ENCODE measurements around the gene KCNIP1.

KCNIP1 gene

DNA sequence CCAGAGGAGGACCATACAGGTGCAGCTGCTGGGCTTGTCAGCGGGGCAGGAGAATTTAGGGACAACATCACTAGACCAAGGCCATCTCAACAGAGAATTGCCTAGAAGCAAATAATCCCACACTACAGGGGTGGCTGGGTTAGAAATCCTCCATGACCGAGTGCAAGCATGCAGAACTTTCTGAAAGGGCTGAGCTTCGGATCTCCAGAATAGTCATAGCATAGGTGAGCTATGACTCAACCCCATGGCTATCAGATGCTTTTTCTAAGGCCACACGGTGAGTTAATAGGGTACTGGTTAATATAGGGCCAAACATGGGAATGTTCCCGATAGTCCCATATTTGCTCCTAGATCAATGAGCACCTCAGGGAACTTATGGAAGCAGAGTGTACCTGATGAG is 4.2 kb downstream of the KCNIP1 start:
- Mint-ChIP-seq H3K36me3 (ENCODE audit: low read depth) (no peaks in the 10 kb centered on the region), H3K9me3 (no peaks in the 10 kb centered on the region), H3K4me1 (ENCODE audit: low read depth) (peaks cover 16% of the 10 kb centered on the region), H3K27ac (no peak overlapping the region), H3K27me3 (peaks cover 41% of the 10 kb centered on the region), H3K4me3 (no peak overlapping the region)
- intact Hi-C loops (cut with micrococcal nuclease) = no loop called here

DNA sequence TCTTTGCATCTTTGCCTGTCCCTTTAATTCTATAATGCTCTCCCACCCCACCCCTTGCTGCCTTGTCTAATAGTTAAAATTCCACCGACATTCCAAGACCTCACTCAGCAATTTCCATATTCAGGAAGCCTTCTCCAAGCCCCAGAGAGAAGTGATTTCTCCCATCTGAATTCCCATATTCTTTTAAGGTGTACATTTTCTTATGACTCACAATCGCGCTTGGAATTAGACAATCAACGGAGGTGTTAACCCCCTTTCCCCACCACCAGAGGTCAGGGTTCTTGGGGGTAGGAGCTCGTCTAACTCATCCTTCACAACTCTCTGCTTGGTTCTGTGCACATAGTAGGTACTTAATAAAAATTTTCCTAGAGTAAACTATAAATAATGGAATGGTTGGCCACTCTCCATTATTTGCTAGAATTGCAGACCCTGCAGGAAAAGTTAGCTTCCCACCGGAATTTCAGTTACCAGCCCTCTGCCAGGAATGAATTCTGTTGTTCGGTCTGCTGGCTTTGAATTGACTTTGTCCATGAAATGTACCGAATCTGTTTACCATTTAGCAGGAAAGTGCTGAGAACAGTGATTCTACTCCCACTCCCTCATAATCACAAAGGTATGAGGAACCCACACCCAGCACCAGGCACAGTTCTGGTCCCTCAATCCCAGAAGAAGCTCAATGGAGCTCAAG is 5.0 kb downstream of the KCNIP1 start:
- Mint-ChIP-seq H3K36me3 (ENCODE audit: low read depth) (no peaks in the 10 kb centered on the region), H3K4me3 (no peak overlapping the region), H3K27me3 (peaks cover 35% of the 10 kb centered on the region), H3K27ac (no peak overlapping the region), H3K9me3 (no peaks in the 10 kb centered on the region), H3K4me1 (ENCODE audit: low read depth) (peaks cover 16% of the 10 kb centered on the region)
- intact Hi-C loops (cut with micrococcal nuclease) = no loop called here

DNA sequence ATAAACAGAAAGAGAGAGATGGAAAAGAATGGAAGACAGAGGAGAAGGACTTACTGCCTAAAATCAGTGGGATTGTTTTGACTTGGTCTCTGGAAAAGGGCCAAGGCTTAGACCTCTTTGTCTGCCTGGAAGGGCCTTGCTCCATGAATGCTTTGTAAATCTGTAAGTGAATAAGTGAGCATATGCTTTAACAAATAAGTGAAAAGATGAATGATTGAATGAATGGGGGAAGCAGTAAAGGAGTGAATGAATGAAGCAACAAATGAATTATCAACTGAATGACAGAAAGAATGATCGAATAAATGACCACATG is 5.5 kb downstream of the KCNIP1 start:
- Mint-ChIP-seq H3K4me3 (no peak overlapping the region), H3K36me3 (ENCODE audit: low read depth) (no peaks in the 10 kb centered on the region), H3K9me3 (no peaks in the 10 kb centered on the region), H3K27me3 (peaks cover 33% of the 10 kb centered on the region), H3K4me1 (ENCODE audit: low read depth) (peaks cover 16% of the 10 kb centered on the region), H3K27ac (no peak overlapping the region)
- intact Hi-C loops (cut with micrococcal nuclease) = no loop called here

DNA sequence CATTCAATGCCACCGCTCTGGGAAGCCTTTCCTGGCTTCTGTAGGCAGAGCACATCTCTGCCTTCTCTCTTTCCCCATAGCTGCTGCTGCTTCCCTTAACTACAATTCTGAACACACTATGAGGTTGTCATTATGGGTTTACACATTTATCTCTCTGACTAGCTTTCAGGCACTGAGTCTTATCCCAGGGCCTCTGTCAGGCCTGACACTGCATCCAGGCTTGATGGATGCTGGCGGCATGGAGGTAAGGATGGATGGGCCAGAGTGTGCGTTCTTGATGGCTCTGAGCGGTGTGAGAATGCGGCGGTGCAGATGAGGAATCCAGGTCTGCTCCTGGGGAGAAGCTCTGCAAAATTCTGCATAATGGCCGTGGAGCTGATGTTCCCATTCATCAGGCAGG is 6.3 kb downstream of the KCNIP1 start:
- peaks cover 16% of the 10 kb centered on the region for H3K4me1 Mint-ChIP-seq (ENCODE audit: low read depth)
- intact Hi-C loops (cut with micrococcal nuclease) = no loop called here
- H3K9me3 Mint-ChIP-seq = no peaks in the 10 kb centered on the region
- no peak overlapping the region for H3K27ac Mint-ChIP-seq
- peaks cover 24% of the 10 kb centered on the region for H3K27me3 Mint-ChIP-seq
- no peaks in the 10 kb centered on the region for H3K36me3 Mint-ChIP-seq (ENCODE audit: low read depth)
- H3K4me3 Mint-ChIP-seq = no peak overlapping the region

DNA sequence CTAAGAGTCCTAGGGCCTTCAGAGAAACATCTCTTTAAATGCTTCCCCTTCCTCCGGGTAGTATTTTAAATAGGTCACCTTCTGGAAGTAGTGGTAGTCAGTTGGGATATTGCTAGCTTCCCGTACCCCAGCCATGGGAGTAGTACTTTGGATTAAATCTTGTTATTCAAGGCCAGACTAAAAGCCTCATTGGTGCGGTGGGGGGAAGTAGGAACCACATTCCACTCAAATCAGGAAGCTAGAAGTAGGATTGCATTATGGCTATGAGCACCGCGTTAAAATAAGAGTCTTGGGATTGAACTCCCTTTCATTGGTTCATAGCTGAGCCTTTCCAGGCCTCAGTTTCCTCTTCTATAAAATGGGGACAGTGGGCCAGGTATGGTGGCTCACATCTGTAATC is 6.7 kb downstream of the KCNIP1 start:
- peaks cover 20% of the 10 kb centered on the region for H3K27me3 Mint-ChIP-seq
- no peak overlapping the region for H3K4me3 Mint-ChIP-seq
- intact Hi-C loops (cut with micrococcal nuclease) = no loop called here
- no peak overlapping the region for H3K27ac Mint-ChIP-seq
- peaks cover 16% of the 10 kb centered on the region for H3K4me1 Mint-ChIP-seq (ENCODE audit: low read depth)
- H3K9me3 Mint-ChIP-seq = no peaks in the 10 kb centered on the region
- H3K36me3 Mint-ChIP-seq (ENCODE audit: low read depth) = no peaks in the 10 kb centered on the region

DNA sequence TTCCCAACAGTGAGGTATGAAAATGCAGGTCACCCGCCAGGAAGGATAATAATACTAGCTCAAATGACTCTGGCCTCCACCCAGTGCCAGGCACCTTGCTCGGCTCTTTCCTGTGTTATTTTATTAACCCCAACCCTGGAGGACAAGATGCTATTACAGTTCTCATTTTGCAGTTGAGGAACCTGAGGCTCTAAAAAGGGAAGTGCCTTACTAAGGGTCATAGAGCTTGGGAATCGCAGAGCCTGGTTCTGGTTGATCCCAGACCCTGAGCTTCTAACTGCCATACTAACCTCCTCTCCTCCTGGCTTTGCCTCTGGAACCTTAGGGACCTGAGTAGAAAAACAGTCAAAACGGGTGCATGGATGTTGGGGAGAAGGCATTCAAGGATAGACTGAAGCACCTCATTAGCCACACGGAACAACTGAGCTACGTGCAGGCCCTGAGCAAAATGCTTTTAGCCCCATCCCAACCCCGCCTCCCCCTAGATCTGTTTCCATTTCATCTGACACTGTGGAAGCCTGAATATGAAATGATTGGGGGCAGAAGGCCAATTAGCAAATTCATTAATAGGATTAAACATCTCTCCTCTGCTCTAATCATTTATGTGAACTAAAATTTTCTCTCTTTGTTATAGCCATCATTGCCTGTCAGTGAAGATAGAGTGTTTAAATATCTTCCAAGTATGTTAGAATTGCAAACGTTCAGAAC is 7.9 kb downstream of the KCNIP1 start:
- Mint-ChIP-seq H3K27me3 (peaks cover 14% of the 10 kb centered on the region), H3K36me3 (ENCODE audit: low read depth) (no peaks in the 10 kb centered on the region)

DNA sequence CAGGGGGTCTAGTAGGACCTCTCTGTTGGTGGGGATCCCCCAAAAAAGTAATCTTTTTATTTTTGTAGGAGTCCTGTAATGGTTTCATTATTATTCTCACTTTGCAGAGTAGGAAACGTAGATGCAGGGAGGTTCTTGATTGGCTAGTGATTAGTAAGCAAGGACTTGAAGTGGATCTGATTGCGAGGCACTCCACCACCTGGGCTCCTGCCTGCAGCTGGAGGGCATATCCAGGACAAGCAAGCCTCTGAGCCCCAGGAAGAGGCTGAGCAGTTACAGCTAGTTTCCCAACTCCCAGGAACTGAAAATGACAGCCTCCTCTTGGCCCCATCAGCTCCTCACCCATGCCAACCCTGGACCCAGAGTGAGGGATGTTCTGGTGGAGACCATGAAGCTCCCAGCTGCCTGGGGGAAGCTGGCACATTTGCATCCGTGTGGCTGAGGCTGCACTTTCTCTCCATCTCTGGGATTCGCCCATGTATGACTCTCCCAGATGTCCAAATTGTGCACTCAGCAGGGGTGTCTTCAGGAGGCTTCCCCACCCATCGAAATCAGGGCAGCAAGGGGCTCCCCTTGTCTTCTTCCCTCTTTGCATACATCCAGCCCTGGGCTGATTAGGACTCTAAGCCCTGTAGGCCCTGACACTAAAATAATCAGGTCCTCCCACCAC is 10.2 kb downstream of the KCNIP1 start:
- Mint-ChIP-seq H3K36me3 (ENCODE audit: low read depth) (no peaks in the 10 kb centered on the region), H3K9me3 (no peaks in the 10 kb centered on the region), H3K4me3 (no peak overlapping the region), H3K4me1 (ENCODE audit: low read depth) (peaks cover 16% of the 10 kb centered on the region), H3K27ac (no peak overlapping the region), H3K27me3 (peaks cover 6% of the 10 kb centered on the region)
- intact Hi-C loops (cut with micrococcal nuclease) = no loop called here

More for the DNA sequence above, 7.9 kb downstream of the KCNIP1 start:
- intact Hi-C loops (cut with micrococcal nuclease) = no loop called here
- Mint-ChIP-seq H3K9me3 (no peaks in the 10 kb centered on the region), H3K4me1 (ENCODE audit: low read depth) (peaks cover 16% of the 10 kb centered on the region), H3K4me3 (no peak overlapping the region), H3K27ac (no peak overlapping the region)

DNA sequence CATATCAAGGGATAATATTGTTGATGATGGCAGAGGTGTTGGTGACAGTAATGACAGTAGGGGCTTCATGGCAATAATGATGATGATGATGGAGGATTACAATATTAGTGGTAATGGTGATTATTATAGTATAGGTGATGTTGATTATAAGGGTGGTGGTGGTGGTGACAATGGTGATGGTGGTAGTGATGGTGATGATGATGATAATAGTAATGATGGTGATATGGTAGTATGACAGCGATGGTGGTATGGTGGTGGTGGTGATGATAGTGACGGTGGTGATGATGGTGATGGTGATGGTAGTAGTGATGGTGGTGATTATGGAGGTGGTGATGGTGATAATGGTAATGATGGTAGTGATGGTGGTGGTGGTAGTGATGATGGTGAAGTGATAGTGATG is 13.6 kb downstream of the KCNIP1 start:
- peaks cover 5% of the 10 kb centered on the region for H3K4me1 Mint-ChIP-seq (ENCODE audit: low read depth)
- no peak overlapping the region for H3K27ac Mint-ChIP-seq
- H3K27me3 Mint-ChIP-seq = peaks cover 2% of the 10 kb centered on the region
- H3K4me3 Mint-ChIP-seq = no peak overlapping the region
- intact Hi-C loops (cut with micrococcal nuclease) = no loop called here
- no peaks in the 10 kb centered on the region for H3K36me3 Mint-ChIP-seq (ENCODE audit: low read depth)
- no peaks in the 10 kb centered on the region for H3K9me3 Mint-ChIP-seq

DNA sequence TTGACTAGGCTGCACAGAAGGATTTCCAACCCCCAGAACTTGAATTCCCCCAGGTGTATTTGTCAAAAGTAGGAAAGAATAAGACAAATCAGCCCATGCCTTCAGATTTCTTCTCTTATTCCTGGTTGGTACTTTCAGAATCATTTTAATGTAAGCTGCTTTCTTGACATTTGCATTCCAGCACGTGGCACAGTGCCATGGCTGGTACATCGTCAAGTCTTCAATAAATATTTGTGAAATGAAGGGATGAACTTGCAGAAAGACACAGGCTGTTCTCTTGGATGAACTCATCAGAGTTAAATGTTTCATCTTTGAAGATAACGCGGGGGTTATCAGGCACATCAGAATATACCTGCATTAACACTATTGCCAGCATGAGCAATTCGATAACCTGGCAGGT is 14.5 kb downstream of the KCNIP1 start:
- Mint-ChIP-seq H3K36me3 (ENCODE audit: low read depth) (no peaks in the 10 kb centered on the region), H3K27me3 (peaks cover 6% of the 10 kb centered on the region), H3K27ac (no peak overlapping the region), H3K4me3 (no peak overlapping the region), H3K4me1 (ENCODE audit: low read depth) (peaks cover 11% of the 10 kb centered on the region), H3K9me3 (no peaks in the 10 kb centered on the region)
- intact Hi-C loops (cut with micrococcal nuclease) = no loop called here

DNA sequence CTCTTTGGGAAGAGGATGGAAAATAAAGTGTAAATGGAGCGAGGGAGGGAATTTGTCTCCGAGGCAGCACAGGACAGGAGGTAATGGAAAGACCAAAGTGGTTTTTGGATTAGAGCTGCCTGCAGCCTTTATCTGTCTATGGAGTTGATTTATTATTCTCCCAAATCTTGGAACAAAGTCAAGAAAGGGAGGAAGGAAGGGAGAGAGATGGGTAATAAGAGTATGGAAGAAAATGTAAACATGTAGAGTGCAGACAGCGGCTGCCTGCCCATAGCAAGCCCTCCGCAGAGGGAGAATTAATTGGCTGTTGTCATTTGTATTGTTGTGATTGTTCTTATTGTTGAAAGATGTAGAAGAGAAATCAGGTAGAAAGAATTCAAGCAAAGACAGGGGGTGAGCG is 15.7 kb downstream of the KCNIP1 start:
- H3K27me3 Mint-ChIP-seq = peaks cover 13% of the 10 kb centered on the region
- no peak overlapping the region for H3K27ac Mint-ChIP-seq
- intact Hi-C loops (cut with micrococcal nuclease) = no loop called here
- H3K4me3 Mint-ChIP-seq = no peak overlapping the region
- no peaks in the 10 kb centered on the region for H3K9me3 Mint-ChIP-seq
- H3K36me3 Mint-ChIP-seq (ENCODE audit: low read depth) = no peaks in the 10 kb centered on the region
- H3K4me1 Mint-ChIP-seq (ENCODE audit: low read depth) = peaks cover 11% of the 10 kb centered on the region

DNA sequence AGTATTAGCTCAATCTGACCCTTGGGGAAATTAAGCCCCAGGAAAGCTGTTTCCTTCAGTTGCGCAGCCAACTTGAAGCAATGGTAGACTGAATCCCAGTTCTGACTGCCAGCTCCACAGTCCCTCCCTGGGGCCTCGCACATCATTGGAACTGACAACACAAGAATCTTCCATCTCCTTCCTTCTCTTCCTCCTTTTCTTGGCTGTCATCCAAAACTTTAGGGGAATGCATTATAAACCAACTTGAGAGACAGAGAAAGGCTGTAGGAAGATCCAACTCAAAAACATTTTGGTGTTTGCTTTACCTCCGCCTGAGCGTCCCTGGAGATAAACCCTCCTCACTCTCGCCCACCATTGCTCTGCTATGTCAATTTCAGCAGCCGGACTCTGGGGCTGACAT is 16.6 kb downstream of the KCNIP1 start:
- no peaks in the 10 kb centered on the region for H3K36me3 Mint-ChIP-seq (ENCODE audit: low read depth)
- H3K27me3 Mint-ChIP-seq = peaks cover 18% of the 10 kb centered on the region

DNA sequence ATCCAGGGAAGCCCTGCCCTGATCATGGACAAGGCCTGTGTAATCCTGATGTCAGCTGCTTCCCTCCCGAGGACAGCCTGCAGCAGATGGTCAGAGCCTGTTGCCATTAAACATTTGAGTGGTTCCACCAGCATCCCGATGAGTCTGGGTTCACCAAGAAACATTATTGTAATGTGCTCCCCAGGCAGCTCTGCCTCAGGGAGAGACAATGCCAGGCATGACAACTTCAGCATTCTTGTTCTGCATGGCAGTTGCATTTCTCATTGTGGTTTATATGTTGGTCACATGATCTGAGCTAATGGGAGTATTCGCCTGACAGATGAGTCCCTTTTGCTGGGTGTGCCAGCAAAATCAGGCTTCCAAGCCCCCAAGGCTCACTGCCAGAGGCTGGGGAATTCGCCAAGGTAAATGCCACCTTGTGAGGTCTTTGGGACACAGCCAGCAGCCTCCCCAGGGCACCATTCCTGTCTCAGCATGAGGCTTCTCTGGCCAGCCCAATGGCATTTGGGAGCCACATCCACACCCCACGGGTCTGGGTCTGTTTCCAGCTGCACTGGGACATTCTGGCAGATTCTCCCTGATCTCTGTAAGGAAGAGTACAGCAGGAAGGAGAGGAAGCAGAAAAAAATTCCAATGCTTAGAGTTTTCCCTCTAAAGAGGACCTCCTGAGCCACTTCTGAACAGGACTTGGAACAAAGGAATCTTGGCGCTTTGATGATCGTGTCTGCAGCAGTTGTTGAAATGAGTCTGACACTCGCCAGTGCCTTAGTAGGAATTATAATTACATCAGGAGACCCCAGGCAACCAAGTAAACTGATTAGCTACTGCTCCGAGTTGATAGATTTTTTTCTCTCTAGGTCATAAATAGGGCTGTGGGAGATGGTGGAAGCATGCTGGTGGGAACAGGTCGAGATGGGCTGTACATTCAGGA is 18.7 kb downstream of the KCNIP1 start:
- no peaks in the 10 kb centered on the region for H3K36me3 Mint-ChIP-seq (ENCODE audit: low read depth)
- H3K4me1 Mint-ChIP-seq (ENCODE audit: low read depth) = peaks cover 11% of the 10 kb centered on the region
- intact Hi-C loops (cut with micrococcal nuclease) = no loop called here
- H3K27me3 Mint-ChIP-seq = peaks cover 20% of the 10 kb centered on the region
- no peak overlapping the region for H3K4me3 Mint-ChIP-seq
- H3K9me3 Mint-ChIP-seq = no peaks in the 10 kb centered on the region
- H3K27ac Mint-ChIP-seq = no peak overlapping the region

More for the DNA sequence above, 16.6 kb downstream of the KCNIP1 start:
- no peak overlapping the region for H3K27ac Mint-ChIP-seq
- no peaks in the 10 kb centered on the region for H3K9me3 Mint-ChIP-seq
- H3K4me3 Mint-ChIP-seq = no peak overlapping the region
- peaks cover 11% of the 10 kb centered on the region for H3K4me1 Mint-ChIP-seq (ENCODE audit: low read depth)
- intact Hi-C loops (cut with micrococcal nuclease) = no loop called here

DNA sequence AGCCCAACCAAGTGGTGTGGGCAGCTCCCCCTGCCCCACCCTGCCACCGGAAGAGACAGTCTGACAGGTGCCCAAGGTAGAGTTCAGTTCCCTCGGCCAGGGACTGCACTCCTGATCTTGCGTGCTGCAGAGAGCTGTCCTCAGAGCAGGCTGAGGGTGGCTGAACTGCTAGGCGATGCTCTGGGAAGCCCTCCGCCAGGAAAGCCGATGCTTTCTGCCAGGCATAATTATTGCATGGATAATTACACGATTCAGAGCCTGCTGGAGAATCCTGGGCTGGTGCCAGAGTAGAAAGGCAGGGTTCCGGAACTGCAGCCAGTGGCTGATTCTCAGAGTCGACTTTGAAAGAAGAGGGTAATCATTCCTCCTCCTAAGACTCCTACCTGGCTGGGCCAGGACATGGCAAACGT is 19.3 kb downstream of the KCNIP1 start:
- Mint-ChIP-seq H3K4me3 (no peak overlapping the region), H3K4me1 (ENCODE audit: low read depth) (peaks cover 11% of the 10 kb centered on the region), H3K27me3 (peaks cover 20% of the 10 kb centered on the region), H3K9me3 (no peaks in the 10 kb centered on the region), H3K36me3 (ENCODE audit: low read depth) (no peaks in the 10 kb centered on the region), H3K27ac (no peak overlapping the region)
- intact Hi-C loops (cut with micrococcal nuclease) = no loop called here

DNA sequence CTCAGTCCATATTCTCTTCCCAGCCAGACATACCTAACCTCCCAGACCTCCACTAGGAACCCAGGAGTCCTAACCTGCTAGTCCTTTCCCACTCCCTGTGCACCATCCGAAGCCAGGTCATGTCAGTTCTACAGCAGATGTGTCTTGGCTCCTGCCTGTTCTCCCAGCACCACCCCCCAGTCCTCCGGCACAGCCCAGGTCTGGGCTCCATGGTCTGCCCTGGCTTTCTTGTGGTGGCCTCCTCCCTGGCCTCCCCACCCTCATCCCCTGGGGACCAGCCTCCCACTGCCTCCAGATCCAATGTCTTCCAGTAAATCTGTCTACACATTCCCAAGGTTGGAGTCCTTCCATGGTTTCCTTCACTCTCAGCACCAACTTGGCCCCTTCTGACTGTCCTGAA is 20.0 kb downstream of the KCNIP1 start:
- Mint-ChIP-seq H3K9me3 (no peaks in the 10 kb centered on the region), H3K36me3 (ENCODE audit: low read depth) (no peaks in the 10 kb centered on the region)

More for the DNA sequence above, 20.0 kb downstream of the KCNIP1 start:
- Mint-ChIP-seq H3K27me3 (peaks cover 20% of the 10 kb centered on the region), H3K4me1 (ENCODE audit: low read depth) (peaks cover 11% of the 10 kb centered on the region), H3K27ac (no peak overlapping the region), H3K4me3 (no peak overlapping the region)
- intact Hi-C loops (cut with micrococcal nuclease) = no loop called here

Measured in dendritic cell treated with granulocyte-macrophage colony-stimulating factor and Interleukin-4, amounts not matched to agents 40 ng/mL and 50 ng/mL, for 4 days (primary cell).